Left lung (tissue), 10 donors: ENCODE measurements around the gene EPHB1. TPM values are rescaled to one million over a fixed set of nuclear protein-coding genes. Genes with fewer than 3 reads are reported as not detected.

Experiments used
- ATAC-seq: fragments of 200-7000 bp; cut with Tn5 transposase; one replicate; pipeline ENCODE4 v1.9.1; 2020; ENCODE audit warnings: moderate library complexity
- DNase-seq, 4 donors: peaks; one replicate each; pipeline ENCODE4 v3.0.0-alpha.2; 2013 to 2020
- H3K27ac ChIP-seq, 2 donors: fragments of 200-600 bp; sonication (generic) in 1 of 2; one replicate each; pipeline versions ENCODE4 v1.5.0 to v1.8.0; 2020 to 2021
- H3K27me3 ChIP-seq, 2 donors: fragments of 200-600 bp; sonication (generic) in 1 of 2; one replicate each; pipeline versions ENCODE4 v1.5.0 to v1.8.0; 2020 to 2021
- H3K36me3 ChIP-seq, 2 donors: fragments of 200-600 bp; sonication (generic) in 1 of 2; one replicate each; pipeline versions ENCODE4 v1.5.0 to v1.8.0; 2020 to 2021
- H3K4me1 ChIP-seq, 2 donors: fragments of 200-600 bp; one replicate each; pipeline ENCODE4 v1.8.0; 2021
- H3K4me3 ChIP-seq, 2 donors: fragments of 200-600 bp; sonication (generic) in 1 of 2; one replicate each; pipeline versions ENCODE4 v1.5.0 to v1.8.0; 2020 to 2021; ENCODE audit warnings: mild to moderate bottlenecking in 1 of 2
- H3K9me3 ChIP-seq, 2 donors: fragments of 200-600 bp; sonication (generic) in 1 of 2; one replicate each; pipeline versions ENCODE4 v1.5.0 to v1.8.0; 2020 to 2021
- CTCF ChIP-seq, 2 donors: fragments of 200-600 bp; sonication (generic) in 1 of 2; IDR thresholded peaks; one replicate each; pipeline versions ENCODE4 v1.5.0 to v1.8.0; 2021; ENCODE audit warnings: antibody characterized with exemption in 2 of 2
- intact Hi-C, 2 donors: fragments of 100-400 bp; cut with DNase I; formaldehyde crosslinking; loops; one replicate each; pipeline versions ENCODE4 v1.11.2 to v1.14.2; 2022
- polyA plus RNA-seq, 6 donors: library from polyadenylated mRNA; unstranded; fragments of 120-200 nt; gene quantifications; one replicate each; pipeline ENCODE4 v1.2.1, GENCODE V29; 2013; ENCODE audit not compliant: insufficient read length in 6 of 6
- total RNA-seq, 2 donors: library from RNA; stranded (reverse); fragmentation: NEBNext Ultra II Directional; extraction: Animal tissue kit (Norgen Biotek cat#: 25700); gene quantifications; one replicate each; pipeline ENCODE4 v1.2.1, GENCODE V29; 2021
- donor health status: DM: no; HTN: yes; CAD: no.
- donor health status: DM: no; HTN: no; CAD: no.

The EPHB1 gene
- total and polyA plus RNA-seq, 8 donors, result 1.1 to 4.3 (median 2.7) TPM

DNA sequence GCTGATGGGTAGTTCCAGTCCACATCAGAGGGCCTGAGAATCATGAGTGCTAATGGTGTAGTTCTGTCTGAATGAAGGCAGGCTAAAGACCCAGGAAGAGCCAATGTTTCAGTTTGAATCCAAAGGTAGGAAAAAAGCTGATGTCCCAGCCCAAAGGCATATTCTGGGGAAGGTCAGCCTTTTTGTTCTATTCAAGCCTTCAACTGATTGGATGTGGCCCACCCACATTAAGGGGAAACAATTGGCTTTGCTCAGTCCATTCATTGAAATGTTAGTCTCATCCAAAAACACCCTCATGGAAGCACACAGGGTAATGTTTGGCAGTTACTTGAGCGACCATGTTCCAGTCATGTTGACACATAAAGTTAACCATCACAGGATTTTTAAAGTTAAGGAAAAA, 25.9 kb downstream of the EPHB1 start:
- H3K4me3 ChIP-seq, result no peak overlapping the region
- H3K4me1 ChIP-seq, result no peaks in the 10 kb centered on the region
- no peak for TF ChIP-seq CTCF (IDR thresholded peaks at IDR 0.05)
- no peaks in the 10 kb centered on the region for H3K9me3 ChIP-seq
- no peaks in the 10 kb centered on the region for H3K27me3 ChIP-seq
- no peak overlapping the region for H3K27ac ChIP-seq
- intact Hi-C loops, result no loop called here
- ATAC-seq (no peak), DNase-seq (no peak)
- no peaks in the 10 kb centered on the region for H3K36me3 ChIP-seq

DNA sequence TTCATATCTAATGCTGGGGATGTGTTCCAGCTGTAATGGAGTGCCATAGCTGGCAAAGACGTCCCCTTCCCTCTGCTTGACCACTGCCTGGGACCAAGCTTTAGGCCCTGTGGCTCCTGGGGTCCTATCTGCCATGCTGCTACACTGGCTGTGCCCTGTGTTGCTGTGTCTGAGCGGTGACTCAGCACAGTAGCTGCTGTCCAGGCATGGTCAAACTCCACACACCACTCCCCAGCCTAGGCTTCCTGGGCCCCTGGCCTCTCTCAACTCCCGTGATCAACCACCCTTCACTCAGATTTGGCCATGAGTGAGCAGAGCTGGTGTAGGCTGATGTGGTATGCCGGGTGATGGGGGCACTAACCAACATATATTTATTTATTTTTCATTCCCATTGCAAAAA, 27.0 kb downstream of the EPHB1 start:
- Histone ChIP-seq H3K36me3 (no peaks in the 10 kb centered on the region), H3K9me3 (no peaks in the 10 kb centered on the region), H3K4me1 (no peaks in the 10 kb centered on the region), H3K27me3 (no peaks in the 10 kb centered on the region), H3K27ac (no peak overlapping the region), H3K4me3 (no peak overlapping the region)
- intact Hi-C loops, result no loop called here
- DNase-seq (no peak), ATAC-seq (no peak)
- no peak for TF ChIP-seq CTCF (IDR thresholded peaks at IDR 0.05)

- no peak for TF ChIP-seq CTCF (IDR thresholded peaks at IDR 0.05)
- no peaks in the 10 kb centered on the region for H3K36me3 ChIP-seq
- H3K4me1 ChIP-seq, result no peaks in the 10 kb centered on the region
- H3K9me3 ChIP-seq, result no peaks in the 10 kb centered on the region
- H3K4me3 ChIP-seq, result no peak overlapping the region
- H3K27ac ChIP-seq, result no peak overlapping the region
- no peak for DNase-seq
- no peak for ATAC-seq
- intact Hi-C loops, result no loop called here
- H3K27me3 ChIP-seq, result no peaks in the 10 kb centered on the region
Observed at GRCh38 chr3:134823679-134824078, 28.6 kb downstream of the EPHB1 start.

DNA sequence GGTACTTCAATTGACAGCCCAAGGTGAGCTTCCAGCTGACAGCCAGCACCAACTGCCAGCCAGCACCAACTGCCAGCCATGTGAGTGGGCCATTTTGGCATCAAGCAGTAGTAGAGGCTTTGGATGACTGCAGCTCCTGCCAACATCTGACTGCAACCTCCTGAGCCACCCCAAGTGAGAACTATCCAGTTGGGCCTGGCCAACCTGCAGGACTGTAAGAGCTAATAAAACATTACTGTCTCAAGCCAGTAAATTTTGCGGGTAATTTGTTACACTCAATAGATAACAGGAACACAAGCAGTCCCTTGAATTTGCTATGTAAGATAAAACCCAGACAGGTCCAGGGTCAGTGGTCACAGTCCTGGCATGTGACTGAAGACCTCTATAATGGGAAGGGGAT, 29.7 kb downstream of the EPHB1 start:
- DNase-seq, result no peak
- no peak for TF ChIP-seq CTCF (IDR thresholded peaks at IDR 0.05)

DNA sequence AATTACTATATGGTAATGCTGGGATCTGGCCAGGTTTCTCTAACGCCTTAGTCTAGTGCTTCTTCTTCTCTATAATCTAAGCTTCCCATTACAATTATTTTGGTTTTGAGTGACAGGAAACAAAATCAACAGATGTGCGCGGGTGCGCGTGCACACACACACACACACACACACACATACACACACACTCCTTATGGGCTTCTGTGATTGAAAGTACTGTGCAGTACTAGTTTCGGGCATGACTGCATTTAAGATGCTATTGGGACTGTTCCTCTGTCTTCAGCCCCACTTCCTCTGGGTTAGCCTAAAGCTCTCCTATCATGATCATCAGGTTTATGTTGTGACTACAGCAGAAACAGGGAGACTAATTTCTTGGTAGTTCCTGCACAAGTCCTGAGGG, 32.2 kb downstream of the EPHB1 start:
- no peaks in the 10 kb centered on the region for H3K9me3 ChIP-seq
- H3K27me3 ChIP-seq, result no peaks in the 10 kb centered on the region
- intact Hi-C loops, result no loop called here
- no peak for TF ChIP-seq CTCF (IDR thresholded peaks at IDR 0.05)
- H3K4me1 ChIP-seq, result no peaks in the 10 kb centered on the region
- DNase-seq (no peak), ATAC-seq (no peak)
- H3K27ac ChIP-seq, result no peak overlapping the region
- no peak overlapping the region for H3K4me3 ChIP-seq
- no peaks in the 10 kb centered on the region for H3K36me3 ChIP-seq

More for the DNA sequence above, 29.7 kb downstream of the EPHB1 start:
- intact Hi-C loops, result no loop called here
- Histone ChIP-seq H3K27ac (no peak overlapping the region), H3K4me3 (no peak overlapping the region), H3K27me3 (no peaks in the 10 kb centered on the region), H3K4me1 (no peaks in the 10 kb centered on the region), H3K9me3 (no peaks in the 10 kb centered on the region), H3K36me3 (no peaks in the 10 kb centered on the region)
- ATAC-seq, result no peak
